Skeletal muscle tissue (tissue), 4 donors: ENCODE data around the gene ADIPOR1. TPM values are rescaled to one million over a fixed set of nuclear protein-coding genes. Genes with fewer than 3 reads are reported as not detected.
"Not testable (repeated sequence)": the region's sequence is repeated elsewhere in the genome, so short reads cannot be mapped to it uniquely, and the experiment has no call there.

Experiments used
- H3K27ac ChIP-seq: one replicate; pipeline ENCODE4 v1.7.0; 2013; ENCODE audit warnings: mild to moderate bottlenecking, low read depth, low read length, inconsistent platforms
- H3K27me3 ChIP-seq, 3 donors: one replicate each; pipeline ENCODE4 v1.7.0; 2013; ENCODE audit warnings: low read length in 3 of 3; ENCODE audit not compliant: control insufficient read depth in 3 of 3, insufficient read depth in 3 of 3
- H3K36me3 ChIP-seq, 3 donors: one replicate each; pipeline ENCODE4 v1.7.0; 2013; ENCODE audit warnings: low read length in 3 of 3; ENCODE audit not compliant: control insufficient read depth in 3 of 3, insufficient read depth in 3 of 3
- H3K4me1 ChIP-seq, 3 donors: one replicate each; pipeline ENCODE4 v1.7.0; 2013; ENCODE audit warnings: low read length in 3 of 3, mild to moderate bottlenecking in 3 of 3; ENCODE audit not compliant: control insufficient read depth in 3 of 3, insufficient read depth in 3 of 3
- H3K4me3 ChIP-seq, 3 donors: one replicate each; pipeline ENCODE4 v1.7.0; 2013; ENCODE audit warnings: low read length in 3 of 3
- H3K9ac ChIP-seq, 3 donors: one replicate each; pipeline ENCODE4 v1.7.0; 2013; ENCODE audit warnings: low read length in 3 of 3, mild to moderate bottlenecking in 3 of 3, moderate library complexity in 2 of 3, low read depth in 1 of 3
- H3K9me3 ChIP-seq, 3 donors: one replicate each; pipeline ENCODE4 v1.7.0; 2013; ENCODE audit warnings: low read length in 3 of 3; ENCODE audit not compliant: control insufficient read depth in 3 of 3
- total RNA-seq: library from RNA; depleted of rRNA; stranded (reverse); fragments of >200 nt; gene quantifications from one replicate; pipeline ENCODE4 v1.2.3, GENCODE V29; 2014
- donor health status: Osteomylitis.

Gene ADIPOR1, protein sequence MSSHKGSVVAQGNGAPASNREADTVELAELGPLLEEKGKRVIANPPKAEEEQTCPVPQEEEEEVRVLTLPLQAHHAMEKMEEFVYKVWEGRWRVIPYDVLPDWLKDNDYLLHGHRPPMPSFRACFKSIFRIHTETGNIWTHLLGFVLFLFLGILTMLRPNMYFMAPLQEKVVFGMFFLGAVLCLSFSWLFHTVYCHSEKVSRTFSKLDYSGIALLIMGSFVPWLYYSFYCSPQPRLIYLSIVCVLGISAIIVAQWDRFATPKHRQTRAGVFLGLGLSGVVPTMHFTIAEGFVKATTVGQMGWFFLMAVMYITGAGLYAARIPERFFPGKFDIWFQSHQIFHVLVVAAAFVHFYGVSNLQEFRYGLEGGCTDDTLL
- 96.6 TPM for total RNA-seq

DNA sequence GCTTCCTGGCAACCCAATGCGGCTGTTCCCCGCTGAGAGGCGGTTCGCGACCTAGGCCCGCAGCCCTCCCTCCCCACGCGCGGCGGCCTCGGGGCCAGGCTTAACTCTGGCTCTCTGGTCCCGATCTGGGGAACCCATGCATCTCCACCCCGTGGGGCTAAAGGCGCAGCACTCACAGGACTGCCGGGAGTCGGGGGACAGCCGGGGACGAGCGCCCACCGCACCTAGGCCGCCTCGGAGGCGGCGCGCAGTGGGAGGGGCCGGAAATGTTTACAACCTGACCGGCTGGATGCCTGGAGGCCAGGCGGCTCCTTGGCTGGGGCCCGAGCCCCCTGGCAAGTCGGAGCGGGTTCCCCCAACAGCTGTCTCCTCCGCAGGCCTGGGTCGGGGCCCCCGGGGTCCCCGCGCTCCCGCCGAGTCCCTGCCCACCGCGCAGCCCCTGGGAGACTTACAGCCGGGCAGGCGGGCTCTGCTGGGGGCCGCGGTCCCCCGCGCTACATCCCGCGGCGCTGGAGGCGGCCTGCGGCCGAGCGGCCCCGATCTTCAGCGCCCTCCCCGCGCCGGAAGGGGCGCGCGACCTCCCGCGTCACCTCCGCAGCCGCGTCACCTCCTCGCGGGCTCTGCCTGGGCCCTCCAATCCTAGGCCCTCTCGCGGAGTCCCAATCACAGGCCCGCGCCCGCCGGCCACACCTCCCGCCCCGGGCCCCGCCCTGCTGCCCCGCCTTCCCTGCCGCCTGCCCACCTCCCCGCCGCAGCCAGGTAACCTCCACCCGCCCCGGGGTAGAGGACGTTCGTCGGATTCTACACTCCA, at the start of gene ADIPOR1:
Gene ADIPOR1, minus strand, starts transcription at position 580 of the 811 bp plus-strand sequence. CDS start 7,242 bp downstream, outside the sequence.
- no peaks in the 10 kb centered on the region for H3K27me3 ChIP-seq
- peak within 1 kb of the TSS; percentile 94 to 95 (median 95) for H3K9ac ChIP-seq
- peaks cover 11 to 22% (median 18%) of the 10 kb centered on the region in 3 donors for H3K36me3 ChIP-seq
- H3K4me1 ChIP-seq: peaks cover 56 to 79% (median 71%) of the 10 kb centered on the region in 3 donors
- H3K9me3 ChIP-seq: no peaks in the 10 kb centered on the region
- H3K27ac ChIP-seq: peak within 1 kb of the TSS; percentile 99
- H3K4me3 ChIP-seq: peak within 1 kb of the TSS; percentile 86 to 88 (median 87)

DNA sequence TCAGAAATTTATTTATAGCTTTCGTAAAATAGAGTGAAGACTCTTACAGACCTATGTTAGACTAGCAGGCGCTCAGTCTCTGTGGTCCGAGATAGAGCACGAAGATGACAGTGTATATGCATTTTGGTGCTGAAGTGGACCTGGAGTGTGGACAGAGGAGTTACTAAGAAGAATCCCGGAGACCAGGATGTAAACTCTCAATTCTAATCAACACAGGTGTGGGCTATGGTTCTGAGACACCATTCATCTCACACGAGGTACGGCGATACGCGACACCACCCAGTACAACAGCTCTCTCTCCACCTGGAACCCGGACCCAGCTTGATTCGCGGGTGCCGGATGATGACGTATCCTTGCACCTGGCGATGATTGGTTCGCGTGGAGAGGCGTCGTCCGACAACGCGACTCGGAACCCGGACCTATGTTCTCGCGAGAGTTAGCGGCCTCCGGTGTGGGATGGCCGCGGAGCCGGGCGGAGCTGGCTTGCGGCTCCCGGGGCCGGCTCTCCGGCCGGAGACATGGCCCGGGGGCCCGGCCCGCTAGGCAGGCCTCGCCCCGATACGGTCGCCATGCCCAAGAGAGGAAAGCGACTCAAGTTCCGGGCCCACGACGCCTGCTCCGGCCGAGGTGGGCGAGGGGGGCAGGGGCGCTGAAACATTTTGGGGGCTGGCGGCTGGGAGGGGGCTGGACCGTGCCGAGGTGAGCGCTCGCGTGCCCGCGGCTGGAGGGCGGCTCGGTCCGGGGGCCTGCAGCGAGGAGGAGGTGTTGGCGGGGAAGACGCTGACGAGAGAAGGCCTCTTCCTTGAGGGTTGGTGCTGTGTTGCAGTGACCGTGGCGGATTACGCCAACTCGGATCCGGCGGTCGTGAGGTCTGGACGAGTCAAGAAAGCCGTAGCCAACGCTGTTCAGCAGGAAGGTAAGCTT, 49.1 kb upstream of the ADIPOR1 start, which contains the start of gene TMEM183A:
Gene TMEM183A, plus strand, starts transcription at position 427 of the 924 bp plus-strand sequence. Its CDS starts 92 bp downstream, at position 519.
- peaks cover 5 to 17% (median 8%) of the 10 kb centered on the region in 3 donors for H3K4me1 ChIP-seq
- peak within 1 kb of the TSS; percentile 83 to 99 (median 97) for H3K4me3 ChIP-seq
- H3K9ac ChIP-seq: peak within 1 kb of the TSS; percentile 86 to 98 (median 89)
- peak within 1 kb of the TSS; percentile 96 for H3K27ac ChIP-seq
- H3K27me3 ChIP-seq: no peaks in the 10 kb centered on the region
- no peaks in the 10 kb centered on the region for H3K9me3 ChIP-seq
- H3K36me3 ChIP-seq: peaks cover 11 to 29% (median 18%) of the 10 kb centered on the region in 3 donors

DNA sequence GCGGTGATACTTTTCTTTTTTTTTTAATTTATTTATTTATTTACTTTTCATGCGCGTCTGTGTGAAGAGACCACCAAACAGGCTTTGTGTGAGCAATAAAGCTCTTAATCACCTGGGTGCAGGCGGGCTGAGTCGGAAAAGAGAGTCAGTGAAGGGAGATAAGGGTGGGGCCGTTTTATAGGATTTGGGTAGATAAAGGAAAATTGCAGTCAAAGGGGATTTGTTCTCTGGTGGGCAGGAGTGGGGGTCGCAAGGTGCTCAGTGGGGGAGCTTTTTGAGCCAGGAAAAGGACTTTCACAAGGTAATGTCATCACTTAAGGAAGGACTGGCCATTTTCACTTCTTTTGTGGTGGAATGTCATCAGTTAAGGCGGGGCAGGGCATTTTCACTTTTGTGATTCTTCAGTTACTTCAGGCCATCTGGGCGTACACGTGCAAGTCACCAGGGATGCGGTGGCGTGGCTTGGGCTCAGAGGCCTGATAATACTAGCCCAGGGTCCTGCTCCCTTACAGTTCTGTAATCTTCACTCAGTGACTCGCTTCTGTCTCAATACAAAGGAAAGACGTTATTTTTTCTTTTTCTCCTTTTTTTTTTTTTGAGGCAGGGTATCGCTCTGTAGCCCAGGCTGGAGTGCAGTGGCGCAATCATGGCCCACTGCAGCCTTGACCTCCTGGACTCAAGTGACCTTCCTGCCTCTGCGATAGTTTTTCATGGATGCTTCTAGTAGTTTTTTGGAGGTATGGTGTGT, 47.5 kb upstream of the ADIPOR1 start:
- H3K27me3 ChIP-seq, H3K27ac ChIP-seq, H3K9ac ChIP-seq, H3K4me3 ChIP-seq, H3K9me3 ChIP-seq: not testable (repeated sequence)
- Histone ChIP-seq H3K4me1 (peaks cover 5 to 17% (median 8%) of the 10 kb centered on the region in 3 donors), H3K36me3 (peaks cover 11 to 19% (median 14%) of the 10 kb centered on the region in 3 donors)

DNA sequence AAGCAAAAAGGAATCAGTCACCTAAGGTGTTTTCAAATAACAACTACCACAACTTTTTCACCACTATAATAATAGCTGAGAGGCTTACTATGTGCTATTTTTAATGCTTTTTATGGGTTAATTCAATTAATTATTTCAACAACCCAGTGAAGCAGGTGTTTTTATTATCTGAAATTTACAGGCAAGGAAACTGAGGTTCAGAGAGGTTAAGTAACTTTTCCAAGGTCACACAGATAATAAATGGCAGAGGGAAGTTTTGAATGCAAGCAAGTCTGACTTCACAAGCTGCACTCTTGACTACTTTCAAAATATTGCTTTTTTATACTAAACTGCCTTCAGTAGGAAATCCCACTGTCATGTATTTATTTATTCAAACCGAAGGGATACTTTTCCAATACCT, 44.8 kb upstream of the ADIPOR1 start:
- H3K9ac ChIP-seq: no peak overlapping the region
- H3K27ac ChIP-seq: no peak overlapping the region
- no peaks in the 10 kb centered on the region for H3K9me3 ChIP-seq
- no peak overlapping the region for H3K4me3 ChIP-seq
- no peaks in the 10 kb centered on the region for H3K27me3 ChIP-seq
- peaks cover under 1 to 3% (median under 1%) of the 10 kb centered on the region in 3 donors for H3K4me1 ChIP-seq
- H3K36me3 ChIP-seq: no peaks in the 10 kb centered on the region

DNA sequence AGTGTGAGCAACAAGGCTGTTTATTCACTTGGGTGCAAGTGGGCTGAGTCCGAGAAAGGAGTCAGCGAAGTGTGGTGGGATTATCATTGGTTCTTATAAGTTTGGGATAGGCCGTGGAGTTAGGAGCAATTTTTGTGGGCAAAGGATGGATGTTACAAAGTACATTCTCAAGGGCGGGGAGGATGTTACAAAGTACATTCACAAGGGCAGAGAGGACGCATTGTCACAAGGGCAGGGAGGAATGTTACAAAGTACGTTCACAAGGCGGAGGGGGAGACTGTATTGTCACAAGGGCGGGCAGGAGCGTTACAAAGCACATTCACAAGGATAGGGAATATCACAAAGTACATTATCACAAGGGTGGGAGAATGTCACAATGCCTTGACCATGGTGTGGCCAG, 43.9 kb upstream of the ADIPOR1 start:
- no peaks in the 10 kb centered on the region for H3K36me3 ChIP-seq
- H3K9me3 ChIP-seq: no peaks in the 10 kb centered on the region
- no peaks in the 10 kb centered on the region for H3K27me3 ChIP-seq
- H3K9ac ChIP-seq: no peak overlapping the region
- peaks cover 0 to 3% (median 0%) of the 10 kb centered on the region in 3 donors for H3K4me1 ChIP-seq
- H3K27ac ChIP-seq: no peak overlapping the region
- H3K4me3 ChIP-seq: no peak overlapping the region

DNA sequence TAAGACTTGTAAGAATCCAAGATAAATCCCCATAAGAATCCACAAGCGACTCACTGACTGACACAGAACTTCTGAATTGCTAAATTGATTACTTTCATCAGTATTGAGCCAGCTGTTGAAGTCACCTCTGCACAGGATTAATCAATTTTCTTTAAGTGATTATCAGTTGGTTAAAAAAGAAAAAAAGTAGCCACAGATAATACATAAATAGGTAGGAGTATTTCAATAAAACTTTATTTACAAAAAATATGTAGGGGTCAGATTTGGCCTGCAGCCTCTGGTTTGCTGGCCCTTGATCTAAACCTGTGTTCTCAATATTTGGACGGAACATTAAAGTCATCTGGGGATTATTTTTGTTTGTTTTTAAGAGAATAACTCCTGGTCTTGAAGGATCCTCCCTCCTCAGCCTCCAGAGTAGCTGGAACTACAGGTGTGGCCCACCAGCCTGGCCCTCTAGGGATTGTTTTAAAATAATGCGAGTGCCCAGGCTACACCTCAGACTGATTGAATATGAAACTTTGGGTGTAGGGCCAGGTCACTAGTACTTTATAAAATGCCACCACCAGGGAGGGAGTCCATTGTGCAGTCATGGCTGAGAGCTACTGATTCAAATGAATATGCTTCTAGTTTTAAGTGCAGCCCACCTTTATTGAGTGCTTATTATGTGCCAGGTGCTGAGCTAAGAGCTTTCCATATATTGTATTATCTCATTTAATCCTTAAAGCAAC, 42.3 kb upstream of the ADIPOR1 start:
- Histone ChIP-seq H3K4me3 (no peak overlapping the region), H3K9me3 (no peaks in the 10 kb centered on the region), H3K4me1 (peaks cover 0 to 3% (median 0%) of the 10 kb centered on the region in 3 donors), H3K36me3 (no peaks in the 10 kb centered on the region), H3K27ac (no peak overlapping the region), H3K9ac (no peak overlapping the region), H3K27me3 (no peaks in the 10 kb centered on the region)

DNA sequence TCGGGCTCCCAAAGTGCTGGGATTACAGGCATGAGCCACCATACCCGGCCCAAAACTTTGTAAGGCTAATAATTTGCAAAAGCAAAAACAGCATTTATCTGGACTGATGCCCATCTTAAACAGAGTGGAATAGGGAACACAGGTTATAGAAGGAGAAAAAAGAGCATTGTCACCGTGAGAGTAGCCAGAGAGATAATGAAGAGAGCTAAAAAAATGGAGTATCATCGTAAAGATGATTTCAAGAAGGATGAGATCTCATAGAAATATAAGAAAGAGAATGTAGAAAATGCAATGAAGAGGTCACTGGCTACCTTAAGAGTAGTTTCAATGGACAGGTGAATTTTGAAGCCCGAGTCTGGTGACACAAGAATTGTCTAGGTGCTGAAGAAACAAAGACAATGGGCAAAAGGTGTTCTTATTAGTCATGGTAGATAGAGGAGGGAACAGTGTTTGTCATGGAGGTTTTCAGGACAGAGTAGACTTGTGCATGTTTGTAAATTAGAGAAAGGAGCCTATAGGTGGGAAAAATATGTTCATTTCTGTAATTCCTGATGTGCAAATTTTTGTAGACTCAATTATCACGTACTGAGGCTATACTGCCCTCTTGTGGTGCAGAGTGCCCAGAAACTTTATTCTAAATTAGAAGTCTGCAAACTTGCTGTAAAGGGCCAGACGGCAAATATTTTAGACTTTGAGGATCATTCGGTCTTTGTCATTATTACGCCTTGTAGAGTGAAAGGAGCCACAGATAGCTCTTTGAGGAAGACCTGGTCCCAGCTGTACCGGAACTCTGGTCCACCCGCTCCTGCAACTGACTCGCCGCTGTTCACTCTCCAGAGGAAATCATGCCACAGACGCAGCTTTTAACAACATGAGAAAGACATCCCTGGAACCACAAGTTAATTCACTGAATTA, 41.0 kb upstream of the ADIPOR1 start:
- Histone ChIP-seq H3K4me1 (peaks cover 0 to 3% (median 0%) of the 10 kb centered on the region in 3 donors), H3K36me3 (no peaks in the 10 kb centered on the region), H3K9me3 (no peaks in the 10 kb centered on the region), H3K4me3 (no peak overlapping the region), H3K27ac (no peak overlapping the region), H3K27me3 (no peaks in the 10 kb centered on the region), H3K9ac (peak overlapping the region in 1 of 3 donors; percentile 60)

DNA sequence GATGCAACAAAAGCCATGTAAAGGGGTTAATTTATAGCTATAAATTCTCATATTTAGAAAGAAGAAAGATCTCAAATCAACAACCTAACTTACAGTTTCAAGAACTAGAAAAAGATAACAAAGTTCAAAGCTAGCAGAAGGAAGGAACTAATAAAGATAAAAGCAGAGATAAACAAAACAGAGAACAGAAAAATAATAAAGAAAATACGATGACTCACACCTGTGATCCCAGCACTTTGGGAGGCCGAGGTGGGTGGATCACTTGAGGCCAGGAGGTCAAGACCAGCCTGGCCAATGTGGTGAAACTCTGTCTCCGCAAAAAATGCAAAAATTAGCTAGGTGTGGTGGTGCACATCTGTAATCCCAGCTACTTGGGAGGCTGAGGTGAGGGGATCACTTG, 36.6 kb upstream of the ADIPOR1 start:
- Histone ChIP-seq H3K9ac (no peak overlapping the region), H3K9me3 (no peaks in the 10 kb centered on the region), H3K4me1 (peaks cover 0 to 3% (median 0%) of the 10 kb centered on the region in 3 donors), H3K27me3 (no peaks in the 10 kb centered on the region), H3K4me3 (no peak overlapping the region), H3K27ac (no peak overlapping the region), H3K36me3 (no peaks in the 10 kb centered on the region)
